ENCODE data around the gene LRRC45.
A peak's percentile ranks its signal among the peaks of the same experiment; 100 is the strongest.
"Not testable (repeated sequence)": the region's sequence is repeated elsewhere in the genome, so short reads cannot be mapped to it uniquely, and the experiment has no call there.

The LRRC45 gene

GRCh38 chr17:82037092-82037888 lies 14.2 kb downstream of the LRRC45 start, which contains the start of gene DCXR:
Gene DCXR, minus strand, starts transcription at chr17:82037697. Its CDS starts 15 bp downstream, at chr17:82037682.
- Mint-ChIP-seq H3K27me3 (ENCODE audit: low read depth) (peaks cover 21% of the 10 kb centered on the region), H3K36me3 (ENCODE audit: low read depth) (no peaks in the 10 kb centered on the region), H3K27ac (peak within 1 kb of the TSS in 2 of 3 experiments; percentile 43 to 88), H3K4me1 (peaks cover 20% of the 10 kb centered on the region), H3K9me3 (no peaks in the 10 kb centered on the region), H3K4me3 (peak within 1 kb of the TSS; percentile 76 to 88 (median 85))
- TF ChIP-seq, protein P1, sequence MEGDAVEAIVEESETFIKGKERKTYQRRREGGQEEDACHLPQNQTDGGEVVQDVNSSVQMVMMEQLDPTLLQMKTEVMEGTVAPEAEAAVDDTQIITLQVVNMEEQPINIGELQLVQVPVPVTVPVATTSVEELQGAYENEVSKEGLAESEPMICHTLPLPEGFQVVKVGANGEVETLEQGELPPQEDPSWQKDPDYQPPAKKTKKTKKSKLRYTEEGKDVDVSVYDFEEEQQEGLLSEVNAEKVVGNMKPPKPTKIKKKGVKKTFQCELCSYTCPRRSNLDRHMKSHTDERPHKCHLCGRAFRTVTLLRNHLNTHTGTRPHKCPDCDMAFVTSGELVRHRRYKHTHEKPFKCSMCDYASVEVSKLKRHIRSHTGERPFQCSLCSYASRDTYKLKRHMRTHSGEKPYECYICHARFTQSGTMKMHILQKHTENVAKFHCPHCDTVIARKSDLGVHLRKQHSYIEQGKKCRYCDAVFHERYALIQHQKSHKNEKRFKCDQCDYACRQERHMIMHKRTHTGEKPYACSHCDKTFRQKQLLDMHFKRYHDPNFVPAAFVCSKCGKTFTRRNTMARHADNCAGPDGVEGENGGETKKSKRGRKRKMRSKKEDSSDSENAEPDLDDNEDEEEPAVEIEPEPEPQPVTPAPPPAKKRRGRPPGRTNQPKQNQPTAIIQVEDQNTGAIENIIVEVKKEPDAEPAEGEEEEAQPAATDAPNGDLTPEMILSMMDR (IDR thresholded peaks at IDR 0.05; ENCODE audit: unreplicated experiment in 3 of 3) = peak; percentile 74 to 98 (median 80)

GRCh38 chr17:82037889-82038195 lies 14.7 kb downstream of the LRRC45 start:
- Mint-ChIP-seq H3K4me1 (peaks cover 20% of the 10 kb centered on the region), H3K36me3 (ENCODE audit: low read depth) (no peaks in the 10 kb centered on the region), H3K4me3 (peak overlapping the region; percentile 76 to 88 (median 85)), H3K9me3 (no peaks in the 10 kb centered on the region), H3K27me3 (ENCODE audit: low read depth) (peaks cover 19% of the 10 kb centered on the region), H3K27ac (peak overlapping the region in 2 of 3 experiments; percentile 43 to 88)
- TF ChIP-seq, protein P1 (IDR thresholded peaks at IDR 0.05; ENCODE audit: unreplicated experiment in 3 of 3) = no peak

GRCh38 chr17:82038796-82039409 lies 15.8 kb downstream of the LRRC45 start:
- peak overlapping the region in 1 of 3 experiments; percentile 19 for H3K27ac Mint-ChIP-seq
- H3K9me3 Mint-ChIP-seq; H3K36me3 Mint-ChIP-seq (ENCODE audit: low read depth): not testable (repeated sequence)
- peaks cover 16% of the 10 kb centered on the region for H3K27me3 Mint-ChIP-seq (ENCODE audit: low read depth)
- peaks cover 20% of the 10 kb centered on the region for H3K4me1 Mint-ChIP-seq
- peak overlapping the region; percentile 2 to 64 (median 38) for H3K4me3 Mint-ChIP-seq

- Mint-ChIP-seq H3K27ac (no peak overlapping the region), H3K9me3 (no peaks in the 10 kb centered on the region), H3K4me3 (no peak overlapping the region), H3K4me1 (peaks cover 20% of the 10 kb centered on the region), H3K36me3 (ENCODE audit: low read depth) (no peaks in the 10 kb centered on the region), H3K27me3 (ENCODE audit: low read depth) (peaks cover 12% of the 10 kb centered on the region)
- TF ChIP-seq, protein P1 (IDR thresholded peaks at IDR 0.05; ENCODE audit: unreplicated experiment in 3 of 3) = no peak
Measured at GRCh38 chr17:82039695-82040299, 16.7 kb downstream of the LRRC45 start.

GRCh38 chr17:82041144-82041814 lies 18.2 kb downstream of the LRRC45 start:
- Mint-ChIP-seq H3K36me3 (ENCODE audit: low read depth) (no peaks in the 10 kb centered on the region), H3K4me3 (no peak overlapping the region), H3K27me3 (ENCODE audit: low read depth) (peaks cover 9% of the 10 kb centered on the region), H3K9me3 (no peaks in the 10 kb centered on the region), H3K4me1 (peaks cover 11% of the 10 kb centered on the region), H3K27ac (no peak overlapping the region)
- TF ChIP-seq, protein P1 (IDR thresholded peaks at IDR 0.05; ENCODE audit: unreplicated experiment in 3 of 3) = no peak

- TF ChIP-seq, protein P1 (IDR thresholded peaks at IDR 0.05; ENCODE audit: unreplicated experiment in 3 of 3) = no peak
- H3K27ac Mint-ChIP-seq = no peak overlapping the region
- peaks cover 5% of the 10 kb centered on the region for H3K36me3 Mint-ChIP-seq (ENCODE audit: low read depth)
- no peaks in the 10 kb centered on the region for H3K9me3 Mint-ChIP-seq
- H3K27me3 Mint-ChIP-seq (ENCODE audit: low read depth) = peaks cover 8% of the 10 kb centered on the region
- peak overlapping the region in 1 of 3 experiments; percentile 19 for H3K4me3 Mint-ChIP-seq
- H3K4me1 Mint-ChIP-seq = peaks cover 9% of the 10 kb centered on the region
Measured at GRCh38 chr17:82042649-82043048, 19.5 kb downstream of the LRRC45 start.
